H9 (cell line): Measurements from ENCODE around the gene CHN1. TPM values are rescaled to one million over a fixed set of nuclear protein-coding genes. Genes with fewer than 3 reads are reported as not detected.

Source experiments
- DNase-seq: peaks from one replicate; pipeline ENCODE4 v3.0.0-alpha.2; 2017
- H2AFZ ChIP-seq: one replicate; pipeline ENCODE4 v1.6.1; 2013; ENCODE audit warnings: mild to moderate bottlenecking, low read length, control low read depth, moderate library complexity
- H2AK5ac ChIP-seq: 2 replicates; pipeline ENCODE4 v1.6.1; 2013; ENCODE audit warnings: low read length, control low read depth, mixed read lengths; ENCODE audit not compliant: insufficient read length
- H2BK120ac ChIP-seq: one replicate; pipeline ENCODE4 v1.6.1; 2013; ENCODE audit warnings: low read depth, mild to moderate bottlenecking, low read length, control low read depth, inconsistent platforms; ENCODE audit not compliant: poor library complexity, severe bottlenecking
- H2BK12ac ChIP-seq: 2 replicates; pipeline ENCODE4 v1.6.1; 2013; ENCODE audit warnings: low read length, control low read depth, mixed read lengths, low read depth; ENCODE audit not compliant: insufficient read length
- H2BK15ac ChIP-seq: 2 replicates; pipeline ENCODE4 v1.6.1; 2013; ENCODE audit warnings: low read depth, low read length, control low read depth
- H2BK20ac ChIP-seq: one replicate; pipeline ENCODE4 v1.6.1; 2013; ENCODE audit warnings: low read depth, mild to moderate bottlenecking, low read length, control low read depth, inconsistent platforms; ENCODE audit not compliant: poor library complexity, severe bottlenecking
- H2BK5ac ChIP-seq: 2 replicates; pipeline ENCODE4 v1.6.1; 2013; ENCODE audit warnings: low read length, control low read depth, mixed read lengths; ENCODE audit not compliant: insufficient read length
- H3K14ac ChIP-seq: 2 replicates; pipeline ENCODE4 v1.6.1; 2013; ENCODE audit warnings: low read length, control low read depth; ENCODE audit not compliant: insufficient read depth
- H3K18ac ChIP-seq: 2 replicates; pipeline ENCODE4 v1.6.1; 2013; ENCODE audit warnings: low read depth, mild to moderate bottlenecking, mixed read lengths, low read length, control low read depth; ENCODE audit not compliant: insufficient read length
- H3K23ac ChIP-seq: 2 replicates; pipeline ENCODE4 v1.6.1; 2013; ENCODE audit warnings: low read length, control low read depth, mixed read lengths, low read depth; ENCODE audit not compliant: insufficient read length
- H3K23me2 ChIP-seq: 2 replicates; pipeline ENCODE4 v1.6.1; 2013; ENCODE audit warnings: low read depth, mild to moderate bottlenecking, mixed read lengths, low read length, control low read depth; ENCODE audit not compliant: insufficient read length, poor library complexity, severe bottlenecking
- H3K27ac ChIP-seq: 2 replicates; pipeline ENCODE4 v1.5.1; 2013; ENCODE audit warnings: low read length, control low read depth, mixed read lengths, low read depth; ENCODE audit not compliant: insufficient read length
- H3K27me3 ChIP-seq: 2 replicates; pipeline ENCODE4 v1.6.1; 2013; ENCODE audit warnings: low read length, control low read depth, inconsistent platforms; ENCODE audit not compliant: insufficient read depth
- H3K4ac ChIP-seq: 2 replicates; pipeline ENCODE4 v1.6.1; 2013; ENCODE audit warnings: low read depth, mild to moderate bottlenecking, control low read depth, inconsistent platforms, low read length, moderate library complexity
- H3K4me1 ChIP-seq: 2 replicates; pipeline ENCODE4 v1.6.1; 2013; ENCODE audit warnings: low read length, control low read depth, inconsistent platforms; ENCODE audit not compliant: insufficient read depth
- H3K4me2 ChIP-seq: 2 replicates; pipeline ENCODE4 v1.6.1; 2013; ENCODE audit warnings: low read length, control low read depth, mixed read lengths; ENCODE audit not compliant: insufficient read length, insufficient read depth
- H3K56ac ChIP-seq: 2 replicates; pipeline ENCODE4 v1.6.1; 2013; ENCODE audit warnings: low read depth, mild to moderate bottlenecking, mixed read lengths, low read length, control low read depth; ENCODE audit not compliant: insufficient read length
- H3K79me1 ChIP-seq: 2 replicates; pipeline ENCODE4 v1.6.1; 2013; ENCODE audit warnings: low read depth, mild to moderate bottlenecking, moderate library complexity, low read length, control low read depth, inconsistent platforms; ENCODE audit not compliant: insufficient read depth, poor library complexity, severe bottlenecking
- H3K79me2 ChIP-seq: 2 replicates; pipeline ENCODE4 v1.6.1; 2013; ENCODE audit warnings: low read length, control low read depth, inconsistent platforms; ENCODE audit not compliant: insufficient read depth
- H3K9ac ChIP-seq: 2 replicates; pipeline ENCODE4 v1.6.1; 2013; ENCODE audit warnings: low read length, control low read depth, mixed read lengths; ENCODE audit not compliant: insufficient read length; ENCODE audit errors: extremely low read depth
- H3K9me3 ChIP-seq: one replicate; pipeline ENCODE4 v1.6.1; 2013; ENCODE audit warnings: low read depth, low read length, inconsistent platforms; ENCODE audit not compliant: control insufficient read depth
- H3T11ph ChIP-seq: one replicate; pipeline ENCODE4 v1.6.1; 2013; ENCODE audit warnings: mild to moderate bottlenecking, low read length, control low read depth, inconsistent platforms
- H4K20me1 ChIP-seq: one replicate; pipeline ENCODE4 v1.6.1; 2013; ENCODE audit not compliant: control insufficient read depth, insufficient read length, insufficient read depth
- H4K5ac ChIP-seq: 2 replicates; pipeline ENCODE4 v1.6.1; 2013; ENCODE audit warnings: low read depth, mild to moderate bottlenecking, mixed read lengths, low read length, control low read depth; ENCODE audit not compliant: insufficient read length
- H4K8ac ChIP-seq: replicated peaks from 2 replicates; pipeline ENCODE4 v1.6.1; 2013; ENCODE audit warnings: low read length, control low read depth, mixed read lengths, low read depth; ENCODE audit not compliant: insufficient read length
- H4K91ac ChIP-seq: 2 replicates; pipeline ENCODE4 v1.6.1; 2013; ENCODE audit warnings: low read depth, mild to moderate bottlenecking, moderate library complexity, mixed read lengths, low read length, control low read depth; ENCODE audit not compliant: insufficient read length
- H3K27ac Mint-ChIP-seq, 3 experiments: 2 replicates in 2 of 3; 3 replicates in 1 of 3; pipeline ENCODE4 v1.8.0; 2020 to 2021; ENCODE audit warnings: mixed read lengths in 3 of 3, mild to moderate bottlenecking in 1 of 3, moderate library complexity in 1 of 3
- H3K27me3 Mint-ChIP-seq: 2 replicates; pipeline ENCODE4 v1.8.0; 2021; ENCODE audit warnings: low read depth, mild to moderate bottlenecking, moderate library complexity, mixed read lengths
- H3K36me3 Mint-ChIP-seq, 3 experiments: 2 replicates in 2 of 3; 3 replicates in 1 of 3; pipeline ENCODE4 v1.8.0; 2020 to 2021; ENCODE audit warnings: low read depth in 3 of 3, mixed read lengths in 3 of 3; ENCODE audit not compliant: insufficient read depth in 1 of 3
- H3K4me1 Mint-ChIP-seq, 2 experiments: 2 replicates each; pipeline ENCODE4 v1.8.0; 2020; ENCODE audit warnings: mixed read lengths in 2 of 2
- H3K4me3 Mint-ChIP-seq, 2 experiments: 2 replicates in 1 of 2; 3 replicates in 1 of 2; pipeline ENCODE4 v1.8.0; 2020 to 2021; ENCODE audit warnings: mild to moderate bottlenecking in 2 of 2, mixed read lengths in 2 of 2, moderate library complexity in 1 of 2
- H3K9me3 Mint-ChIP-seq, 2 experiments: 2 replicates in 1 of 2; 3 replicates in 1 of 2; pipeline ENCODE4 v1.8.0; 2020; ENCODE audit warnings: mild to moderate bottlenecking in 2 of 2, mixed read lengths in 2 of 2, moderate library complexity in 1 of 2
- CTCF ChIP-seq: fragments of 200-600 bp; sonication (generic); conservative IDR thresholded peaks from 3 replicates; pipeline ENCODE4 v1.8.0; 2021; ENCODE audit warnings: antibody characterized with exemption, mild to moderate bottlenecking
- WGBS: extraction: QIAGEN DNeasy Blood & Tissue Kit; methylation state at CpG from one replicate; pipeline ENCODE4 v1.1.7; 2013; ENCODE audit warnings: missing lambda C conversion rate, low lambda C conversion rate, mixed read lengths; ENCODE audit not compliant: insufficient read length; ENCODE audit errors: extremely low coverage; 5-methylcytosine and 5-hydroxymethylcytosine counted together
- total RNA-seq: library from RNA; stranded (reverse); gene quantifications from 2 replicates; pipeline ENCODE4 v1.2.1, GENCODE V29; 2021

CHN1 gene
- total RNA-seq, 1 experiment from 2014 or later = 33.9 TPM

- H3K56ac ChIP-seq = no peak overlapping the region
- no peak for TF ChIP-seq CTCF
- H4K8ac ChIP-seq = no peak overlapping the region
- H3K9ac ChIP-seq = no peak overlapping the region
- H3K4me2 ChIP-seq = no peak overlapping the region
- no peak overlapping the region for H2BK120ac ChIP-seq
- no peaks in the 10 kb centered on the region for H3K4me1 ChIP-seq
- H3K79me1 ChIP-seq = no peaks in the 10 kb centered on the region
- peaks cover 2% of the 10 kb centered on the region; the same call in 1 of the 2 replicates for H3K79me2 ChIP-seq
- H4K91ac ChIP-seq = no peak overlapping the region
- H3K4me3 Mint-ChIP-seq = no peak overlapping the region
- no peaks in the 10 kb centered on the region for H3K9me3 ChIP-seq
- no peak overlapping the region for H2BK20ac ChIP-seq
- H2AK5ac ChIP-seq = no peak overlapping the region
- no peak overlapping the region for H3K27ac Mint-ChIP-seq
- DNase-seq = no peak
- no peaks in the 10 kb centered on the region for H3K27me3 ChIP-seq
- peaks cover 0 to 12% (median 2%) of the 10 kb centered on the region in 3 experiments; a peak in 4 of 7 replicates for H3K36me3 Mint-ChIP-seq
- H4K5ac ChIP-seq = no peak overlapping the region
- H3K23ac ChIP-seq = no peak overlapping the region
- H3K14ac ChIP-seq = no peak overlapping the region
- no peaks in the 10 kb centered on the region for H3K27me3 Mint-ChIP-seq
- H2AFZ ChIP-seq = no peak overlapping the region
- H3K18ac ChIP-seq = no peak overlapping the region
- peaks cover 29 to 42% of the 10 kb centered on the region in 2 experiments for H3K4me1 Mint-ChIP-seq
- H3K27ac ChIP-seq = no peak overlapping the region
- H2BK15ac ChIP-seq = no peak overlapping the region
- H3K9me3 Mint-ChIP-seq = no peaks in the 10 kb centered on the region; a peak in 1 of 5 replicates
- H2BK5ac ChIP-seq = no peak overlapping the region
- H3K4ac ChIP-seq = no peak overlapping the region
- no peak overlapping the region for H3T11ph ChIP-seq
- no CpG with 5 or more reads among the region's 2 CpGs for WGBS
- H3K23me2 ChIP-seq = no peaks in the 10 kb centered on the region
- H2BK12ac ChIP-seq = no peak overlapping the region
- no peaks in the 10 kb centered on the region for H4K20me1 ChIP-seq
These were observed 23.9 kb downstream of the CHN1 start for GRCh38 chr2:174981331-174981730.
